HG02870 (cell line): ENCODE results near the gene SCAMP4.
A peak's percentile ranks its signal among the peaks of the same experiment; 100 is the strongest.
"Not testable (repeated sequence)": the region's sequence is repeated elsewhere in the genome, so short reads cannot be mapped to it uniquely, and the experiment has no call there.

Experiments
- ATAC-seq: cut with Tn5 transposase; IDR thresholded peaks from one replicate; pipeline ENCODE4 v1.9.1; 2021; ENCODE audit warnings: mild to moderate bottlenecking, moderate library complexity; ENCODE audit not compliant: unreplicated experiment

The SCAMP4 gene

DNA sequence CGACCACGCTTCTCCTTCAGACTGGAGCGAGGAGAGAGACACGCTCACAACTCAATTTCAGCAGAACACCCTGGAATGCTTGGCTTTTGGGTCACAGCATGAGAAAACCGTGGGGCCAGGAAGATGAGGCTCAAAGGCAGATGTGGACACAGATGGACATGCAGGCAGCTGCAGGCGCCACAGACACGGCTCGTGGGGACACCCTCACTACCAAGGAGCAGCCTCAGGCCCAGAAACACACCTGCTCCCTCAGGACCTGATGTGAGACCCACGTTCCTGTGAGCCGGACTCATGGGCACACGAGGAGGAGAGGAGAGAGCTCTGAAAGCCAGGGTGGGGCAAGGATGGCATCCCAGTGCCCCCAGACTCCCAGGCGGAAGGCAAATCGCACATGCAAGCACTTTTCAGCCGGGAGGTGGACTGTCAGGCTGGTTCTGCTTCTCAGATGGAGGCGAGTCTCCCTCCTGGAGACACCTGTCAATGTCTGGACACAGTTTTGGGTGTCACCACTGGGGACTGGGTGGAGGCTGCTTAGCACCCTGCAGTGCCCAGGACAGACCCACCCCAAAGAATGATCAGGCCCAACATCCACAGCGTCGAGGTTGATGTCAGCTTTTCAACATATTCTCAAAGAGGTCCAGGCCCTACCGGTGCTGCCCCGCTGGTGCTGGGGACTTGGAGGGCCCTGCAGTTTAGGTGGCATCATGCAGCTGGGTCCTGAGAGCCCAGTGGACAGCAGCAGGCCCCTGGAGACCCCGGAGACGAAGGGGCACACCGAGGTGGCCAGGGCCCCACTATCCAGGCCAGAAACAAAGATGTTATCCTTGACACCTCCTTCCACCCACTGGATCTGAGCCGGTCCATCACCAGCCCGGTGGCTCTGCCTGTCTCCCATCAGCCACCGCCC lies 22.2 kb upstream of the SCAMP4 start:
- no peak for ATAC-seq

GRCh38 chr19:1883784-1884183 lies 21.4 kb upstream of the SCAMP4 start:
- no peak for ATAC-seq

DNA sequence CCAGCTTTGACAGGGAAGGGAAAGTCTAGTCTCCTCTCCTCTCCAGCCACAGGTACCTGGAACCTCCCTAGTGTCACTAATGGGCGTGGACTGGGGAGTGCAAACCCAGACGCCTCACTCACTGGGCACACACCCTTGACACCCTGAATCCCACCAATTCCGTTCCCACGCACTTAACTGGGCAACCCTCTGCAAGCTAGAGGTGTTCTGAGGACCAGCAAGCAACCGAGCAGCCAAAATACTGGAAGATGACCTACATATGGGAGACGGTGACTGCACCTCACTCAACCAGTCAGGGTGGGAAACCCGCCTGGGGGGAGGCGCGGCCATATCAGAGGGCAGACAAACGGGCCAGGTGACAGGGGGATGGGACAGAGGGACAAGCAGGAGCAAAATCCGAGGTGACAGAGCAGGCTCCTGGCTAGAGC lies 20.9 kb upstream of the SCAMP4 start:
- ATAC-seq, result no peak

DNA sequence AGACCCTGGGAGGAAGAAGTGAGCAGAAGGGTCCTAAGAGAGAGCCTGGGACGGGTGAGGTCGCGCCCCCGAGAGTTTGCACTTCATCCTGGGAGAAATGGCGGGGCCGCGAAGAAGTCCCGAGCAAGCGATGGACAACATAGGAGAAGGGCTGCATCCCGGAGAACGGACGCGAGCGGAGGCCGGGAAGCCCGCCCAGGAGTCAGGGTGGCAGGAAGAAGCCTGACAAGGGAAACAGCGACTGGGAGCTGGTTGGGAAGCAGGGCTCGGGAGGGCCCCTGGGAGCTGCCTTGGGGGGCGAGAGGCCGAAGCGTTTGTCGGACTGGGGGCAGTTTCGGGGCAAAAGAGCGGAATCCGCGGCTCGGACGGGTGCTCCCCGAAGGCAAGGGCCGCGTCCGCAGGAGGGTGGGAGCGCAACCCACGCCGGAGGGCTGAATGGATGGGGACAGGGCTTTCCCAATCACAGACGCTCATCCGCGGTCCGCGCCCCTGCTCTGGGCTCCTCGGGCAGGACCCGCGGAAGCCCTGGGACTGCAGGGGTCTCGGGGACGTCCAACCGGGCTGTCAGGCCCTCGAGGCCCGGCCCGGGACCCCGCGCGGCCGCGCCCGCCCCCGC lies 20.4 kb upstream of the SCAMP4 start:
- no peak for ATAC-seq

- ATAC-seq, result peak; percentile 57
These were observed 19.6 kb upstream of the SCAMP4 start, which contains the start of gene ABHD17A for GRCh38 chr19:1885398-1886119. Gene ABHD17A (minus strand): TSS chr19:1885496. CDS start chr19:1881566, 3,930 bp downstream.

GRCh38 chr19:1886360-1886759 lies 18.8 kb upstream of the SCAMP4 start:
- ATAC-seq, result not testable (repeated sequence)

DNA sequence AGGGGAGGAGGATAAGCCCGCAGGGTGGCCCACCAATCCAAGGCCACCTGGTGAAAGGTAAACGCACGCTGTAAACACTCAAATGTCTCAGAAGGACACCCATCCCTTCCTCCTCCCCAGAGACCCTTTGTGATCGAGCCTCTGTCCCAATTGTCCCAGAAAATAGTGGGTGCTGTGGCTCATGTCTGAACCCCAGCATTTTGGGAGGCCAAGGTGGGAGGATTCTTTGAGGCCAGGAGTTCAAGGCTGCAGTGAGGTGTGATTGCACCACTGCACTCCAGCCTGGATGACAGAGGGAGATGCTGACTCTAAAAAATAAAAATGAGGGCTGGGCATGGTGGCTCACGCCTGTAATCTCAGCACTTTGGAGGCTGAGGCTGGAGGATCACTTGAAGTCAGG lies 16.8 kb upstream of the SCAMP4 start:
- no peak for ATAC-seq

DNA sequence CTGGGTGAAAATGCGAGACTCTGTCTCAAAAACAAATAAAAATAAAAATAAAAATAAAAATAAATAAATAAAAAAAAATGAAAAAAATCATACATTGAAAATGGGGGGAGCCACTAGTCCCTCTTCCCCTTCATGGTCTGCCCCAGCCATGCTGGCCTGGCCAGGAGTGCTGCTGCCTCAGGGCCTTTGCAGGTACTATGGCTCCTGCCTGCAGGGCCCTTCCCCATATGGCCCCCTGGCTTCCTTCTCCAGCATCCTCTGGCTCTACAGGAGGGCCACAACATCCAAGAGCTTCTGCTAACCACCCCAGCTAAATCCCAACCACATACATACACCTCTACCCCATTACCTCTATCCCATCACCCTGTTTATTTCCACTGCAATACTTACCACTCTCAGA lies 15.3 kb upstream of the SCAMP4 start:
- no peak for ATAC-seq

GRCh38 chr19:1893791-1894190 lies 11.4 kb upstream of the SCAMP4 start:
- ATAC-seq, result no peak

- ATAC-seq, result no peak
These were observed 8.7 kb upstream of the SCAMP4 start for GRCh38 chr19:1896508-1896907.

DNA sequence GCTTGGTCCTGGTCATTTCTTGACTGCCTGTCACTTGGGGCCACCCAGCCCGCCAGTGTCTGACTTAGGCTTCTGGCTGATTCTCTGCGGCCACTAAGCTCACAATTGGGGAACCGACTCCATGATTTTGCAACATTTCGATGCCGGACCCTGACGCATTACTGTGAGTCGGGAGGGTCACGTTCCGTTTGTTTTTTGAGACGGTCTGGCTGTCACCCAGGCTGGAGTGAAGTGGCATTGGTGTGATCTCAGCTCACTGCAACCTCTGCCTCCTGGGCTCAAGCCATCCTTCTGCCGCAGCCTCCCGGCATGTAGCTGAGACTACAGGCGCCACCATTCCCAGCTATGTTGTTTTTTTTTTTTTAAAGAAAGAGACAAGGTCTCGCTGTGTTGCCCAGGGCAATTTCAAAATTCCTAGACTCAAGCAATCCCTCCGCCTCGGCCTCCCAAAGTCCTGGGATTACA lies 3.2 kb upstream of the SCAMP4 start:
- no peak for ATAC-seq

DNA sequence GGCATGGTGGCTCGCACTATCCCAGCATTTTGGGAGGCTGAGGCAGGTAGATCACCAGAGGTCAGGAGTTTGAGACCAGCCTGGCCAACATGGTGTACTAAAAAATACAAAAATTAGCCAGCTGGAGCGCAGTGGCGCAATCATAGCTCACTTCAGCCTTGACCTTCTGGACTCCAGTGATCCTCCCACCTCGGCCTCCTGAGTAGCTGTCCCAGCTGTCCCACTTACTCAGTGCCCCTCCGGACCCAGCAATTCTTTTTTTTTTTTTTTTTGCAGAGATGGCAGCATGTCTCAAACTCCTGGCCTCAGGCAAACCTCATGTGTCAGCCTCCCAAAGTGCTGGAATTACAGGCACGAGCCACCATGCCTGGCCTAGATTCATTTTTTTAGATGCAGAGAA lies 2.3 kb upstream of the SCAMP4 start:
- ATAC-seq, result no peak

DNA sequence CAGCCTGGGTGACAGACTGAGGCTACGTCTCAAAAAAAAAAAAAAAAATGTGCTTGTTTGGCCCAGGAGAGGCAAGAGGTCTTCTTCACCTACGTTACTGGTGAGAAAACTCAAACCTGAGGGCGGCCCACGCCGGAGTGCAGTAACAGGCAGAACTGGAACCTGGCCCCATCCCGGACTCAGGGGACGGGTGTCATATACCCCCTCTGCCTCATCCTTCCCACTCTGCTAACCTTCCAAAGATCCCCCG lies 414 bp upstream of the SCAMP4 start:
- ATAC-seq, result peak; percentile 17

DNA sequence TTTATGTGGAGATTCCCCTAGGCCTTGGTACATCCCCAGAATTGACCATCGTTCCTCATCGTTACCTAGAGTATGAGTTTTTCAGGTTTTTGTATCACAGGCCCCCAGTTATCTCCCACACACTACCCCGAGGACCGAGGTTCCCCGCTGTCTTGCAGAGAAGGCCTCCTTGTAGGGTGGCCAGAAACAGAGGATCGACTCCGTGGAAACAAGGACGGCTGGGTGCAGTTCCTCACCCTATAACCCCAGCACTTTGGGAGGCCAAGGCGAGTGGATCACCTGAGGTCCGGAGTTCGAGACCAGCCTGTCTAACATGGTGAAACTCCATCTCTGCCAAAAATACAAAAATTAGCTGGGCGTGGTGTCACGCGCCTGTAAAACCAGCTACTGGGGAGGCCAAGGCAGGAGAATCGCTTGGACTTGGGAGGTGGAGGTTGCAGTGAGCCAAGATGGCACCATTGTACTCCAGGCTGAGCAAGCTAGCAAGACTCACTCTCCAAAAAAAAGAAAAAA lies 720 bp downstream of the SCAMP4 start:
- ATAC-seq, result no peak

GRCh38 chr19:1906985-1907562 lies 1.9 kb downstream of the SCAMP4 start:
- no peak for ATAC-seq

- ATAC-seq, result no peak
These were observed 2.6 kb downstream of the SCAMP4 start for GRCh38 chr19:1907563-1908363.

- no peak for ATAC-seq
These were observed 3.1 kb downstream of the SCAMP4 start for GRCh38 chr19:1908364-1908678.

DNA sequence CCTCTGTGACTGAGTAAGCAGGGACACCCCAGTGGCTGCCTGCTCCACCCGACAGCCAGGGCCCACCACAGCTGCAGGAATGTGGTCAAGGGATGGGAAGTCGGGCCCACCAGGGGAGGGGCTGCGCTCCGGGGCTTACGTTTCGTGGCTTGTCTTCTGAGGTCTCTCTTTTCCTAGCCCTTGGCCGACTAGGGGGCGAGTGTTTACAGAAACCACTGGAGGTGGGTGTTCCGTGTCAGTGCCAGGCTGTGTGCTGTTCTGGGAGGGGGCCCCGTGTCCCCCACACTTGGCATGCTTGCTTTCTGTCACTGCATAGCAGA lies 4.5 kb downstream of the SCAMP4 start:
- ATAC-seq, result no peak

- no peak for ATAC-seq
These were observed 5.0 kb downstream of the SCAMP4 start for GRCh38 chr19:1910177-1910576.

- no peak for ATAC-seq
These were observed 5.9 kb downstream of the SCAMP4 start for GRCh38 chr19:1911098-1911497.

DNA sequence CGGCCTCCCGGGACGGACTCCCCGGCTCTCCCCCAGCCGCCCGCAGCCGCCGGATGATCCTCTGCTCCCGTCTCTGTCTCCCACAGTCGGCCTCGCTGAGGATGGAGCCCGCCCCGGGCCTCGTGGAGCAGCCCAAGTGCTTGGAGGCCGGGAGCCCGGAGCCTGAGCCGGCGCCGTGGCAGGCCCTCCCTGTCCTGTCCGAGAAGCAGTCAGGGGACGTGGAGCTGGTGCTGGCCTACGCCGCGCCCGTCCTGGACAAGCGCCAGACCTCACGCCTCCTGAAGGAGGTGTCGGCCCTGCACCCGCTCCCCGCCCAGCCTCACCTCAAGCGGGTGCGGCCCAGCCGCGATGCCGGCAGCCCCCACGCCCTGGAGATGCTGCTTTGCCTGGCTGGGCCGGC lies 6.8 kb downstream of the SCAMP4 start:
- no peak for ATAC-seq
